Left lung (tissue), 10 donors: ENCODE data around the gene LSM14A. TPM values are rescaled to one million over a fixed set of nuclear protein-coding genes. Genes with fewer than 3 reads are reported as not detected.
"Not testable (repeated sequence)": the region's sequence is repeated elsewhere in the genome, so short reads cannot be mapped to it uniquely, and the experiment has no call there.

Experiments
- ATAC-seq: fragments of 200-7000 bp; cut with Tn5 transposase; one replicate; pipeline ENCODE4 v1.9.1; 2020; ENCODE audit warnings: moderate library complexity
- DNase-seq, 4 donors: peaks; one replicate each; pipeline ENCODE4 v3.0.0-alpha.2; 2013 to 2020
- H3K27ac ChIP-seq, 2 donors: fragments of 200-600 bp; sonication (generic) in 1 of 2; one replicate each; pipeline versions ENCODE4 v1.5.0 to v1.8.0; 2020 to 2021
- H3K27me3 ChIP-seq, 2 donors: fragments of 200-600 bp; sonication (generic) in 1 of 2; one replicate each; pipeline versions ENCODE4 v1.5.0 to v1.8.0; 2020 to 2021
- H3K36me3 ChIP-seq, 2 donors: fragments of 200-600 bp; sonication (generic) in 1 of 2; one replicate each; pipeline versions ENCODE4 v1.5.0 to v1.8.0; 2020 to 2021
- H3K4me1 ChIP-seq, 2 donors: fragments of 200-600 bp; one replicate each; pipeline ENCODE4 v1.8.0; 2021
- H3K4me3 ChIP-seq, 2 donors: fragments of 200-600 bp; sonication (generic) in 1 of 2; one replicate each; pipeline versions ENCODE4 v1.5.0 to v1.8.0; 2020 to 2021; ENCODE audit warnings: mild to moderate bottlenecking in 1 of 2
- H3K9me3 ChIP-seq, 2 donors: fragments of 200-600 bp; sonication (generic) in 1 of 2; one replicate each; pipeline versions ENCODE4 v1.5.0 to v1.8.0; 2020 to 2021
- CTCF ChIP-seq, 2 donors: fragments of 200-600 bp; sonication (generic) in 1 of 2; IDR thresholded peaks; one replicate each; pipeline versions ENCODE4 v1.5.0 to v1.8.0; 2021; ENCODE audit warnings: antibody characterized with exemption in 2 of 2
- intact Hi-C, 2 donors: fragments of 100-400 bp; cut with DNase I; formaldehyde crosslinking; loops; one replicate each; pipeline versions ENCODE4 v1.11.2 to v1.14.2; 2022
- polyA plus RNA-seq, 6 donors: library from polyadenylated mRNA; unstranded; fragments of 120-200 nt; gene quantifications; one replicate each; pipeline ENCODE4 v1.2.1, GENCODE V29; 2013; ENCODE audit not compliant: insufficient read length in 6 of 6
- total RNA-seq, 2 donors: library from RNA; stranded (reverse); fragmentation: NEBNext Ultra II Directional; extraction: Animal tissue kit (Norgen Biotek cat#: 25700); gene quantifications; one replicate each; pipeline ENCODE4 v1.2.1, GENCODE V29; 2021
- donor health status: DM: no; HTN: yes; CAD: no.
- donor health status: DM: no; HTN: no; CAD: no.

The LSM14A gene
- total and polyA plus RNA-seq, 8 donors = 88.0 to 176 (median 155) TPM

GRCh38 chr19:34172661-34173192, 423 bp downstream of the LSM14A start:
- no peaks in the 10 kb centered on the region for H3K36me3 ChIP-seq
- peak overlapping the region; percentile 69 to 93 for H3K4me3 ChIP-seq
- peaks cover 31 to 51% of the 10 kb centered on the region in 2 donors for H3K4me1 ChIP-seq
- peak overlapping the region; percentile 98 to 99 for H3K27ac ChIP-seq
- H3K9me3 ChIP-seq = no peaks in the 10 kb centered on the region
- DNase-seq (peak in 2 of 4 donors; percentile 65 to 86), ATAC-seq (peak; percentile 66)
- no peak for TF ChIP-seq CTCF (IDR thresholded peaks at IDR 0.05)
- H3K27me3 ChIP-seq = no peaks in the 10 kb centered on the region
- intact Hi-C loops = no loop called here

GRCh38 chr19:34173193-34173956, 1.1 kb downstream of the LSM14A start:
- Histone ChIP-seq H3K4me3 (peak overlapping the region; percentile 69 to 93), H3K36me3 (no peaks in the 10 kb centered on the region), H3K4me1 (peaks cover 38 to 57% of the 10 kb centered on the region in 2 donors), H3K9me3 (no peaks in the 10 kb centered on the region), H3K27me3 (no peaks in the 10 kb centered on the region), H3K27ac (peak overlapping the region; percentile 98 to 99)
- peak; percentile 12 for ATAC-seq
- peak in 3 of 4 donors; percentile 35 to 41 (median 38) for DNase-seq
- intact Hi-C loops = no loop called here
- TF ChIP-seq CTCF (IDR thresholded peaks at IDR 0.05) = no peak

GRCh38 chr19:34175173-34175572, 2.9 kb downstream of the LSM14A start:
- H3K36me3 ChIP-seq, H3K27ac ChIP-seq, H3K9me3 ChIP-seq, ATAC-seq, intact Hi-C loops, DNase-seq, H3K27me3 ChIP-seq: not testable (repeated sequence)
- H3K4me1 ChIP-seq = peaks cover 47 to 75% of the 10 kb centered on the region in 2 donors
- H3K4me3 ChIP-seq = peak overlapping the region in 1 of 2 donors; percentile 7

- Histone ChIP-seq H3K27me3 (no peaks in the 10 kb centered on the region), H3K36me3 (no peaks in the 10 kb centered on the region), H3K4me3 (no peak overlapping the region), H3K4me1 (peaks cover 43 to 85% of the 10 kb centered on the region in 2 donors), H3K27ac (no peak overlapping the region), H3K9me3 (no peaks in the 10 kb centered on the region)
- no peak for TF ChIP-seq CTCF (IDR thresholded peaks at IDR 0.05)
- DNase-seq (no peak), ATAC-seq (no peak)
- intact Hi-C loops = no loop called here
These were observed 4.3 kb downstream of the LSM14A start for GRCh38 chr19:34176581-34176980.

GRCh38 chr19:34178274-34178610, 5.9 kb downstream of the LSM14A start:
- Histone ChIP-seq H3K4me1 (peaks cover 43 to 96% of the 10 kb centered on the region in 2 donors), H3K27me3 (no peaks in the 10 kb centered on the region), H3K4me3 (no peak overlapping the region), H3K9me3 (no peaks in the 10 kb centered on the region), H3K36me3 (no peaks in the 10 kb centered on the region), H3K27ac (no peak overlapping the region)
- TF ChIP-seq CTCF (IDR thresholded peaks at IDR 0.05) = no peak
- ATAC-seq = no peak
- no peak for DNase-seq
- intact Hi-C loops = no loop called here
